ENCODE measurements around the gene KRT28.

KRT28 gene

DNA sequence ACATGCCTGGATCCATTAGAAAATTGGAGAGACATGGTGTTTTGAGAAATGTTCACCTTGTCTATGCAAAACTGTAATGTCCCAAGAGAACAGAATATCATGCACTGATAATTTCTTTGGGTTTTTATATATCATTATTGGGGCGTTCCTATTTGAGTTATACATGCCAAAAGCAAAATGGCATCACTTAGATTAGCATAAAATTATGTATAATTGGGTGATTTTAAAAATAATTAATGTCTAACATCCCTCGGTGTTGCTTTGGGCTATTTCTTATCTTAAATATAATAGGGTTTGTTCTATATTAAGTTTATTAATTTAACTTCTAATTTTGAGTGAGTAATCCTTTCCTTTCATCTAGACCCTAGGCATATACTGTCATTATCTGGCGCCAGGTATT lies at the start of gene KRT28:
TSS of gene KRT28 (minus strand) at position 101 of the 400 bp plus-strand sequence. CDS start at position 35, 66 bp downstream.
- Histone ChIP-seq H3K4me3 (ENCODE audit: low read depth in 1 of 2, low read length in 1 of 2) (no peak within 1 kb of the TSS), H3K4me1 (ENCODE audit: control insufficient read depth in 1 of 2, insufficient read depth in 1 of 2, low read depth in 1 of 2, low read length in 1 of 2) (no peaks in the 10 kb centered on the region), H3K27me3 (peaks cover 100% of the 10 kb centered on the region), H3K27ac (no peak within 1 kb of the TSS), H3K9me3 (no peaks in the 10 kb centered on the region), H3K36me3 (no peaks in the 10 kb centered on the region)
- TF ChIP-seq CTCF (IDR thresholded peaks at IDR 0.05) = no peak

DNA sequence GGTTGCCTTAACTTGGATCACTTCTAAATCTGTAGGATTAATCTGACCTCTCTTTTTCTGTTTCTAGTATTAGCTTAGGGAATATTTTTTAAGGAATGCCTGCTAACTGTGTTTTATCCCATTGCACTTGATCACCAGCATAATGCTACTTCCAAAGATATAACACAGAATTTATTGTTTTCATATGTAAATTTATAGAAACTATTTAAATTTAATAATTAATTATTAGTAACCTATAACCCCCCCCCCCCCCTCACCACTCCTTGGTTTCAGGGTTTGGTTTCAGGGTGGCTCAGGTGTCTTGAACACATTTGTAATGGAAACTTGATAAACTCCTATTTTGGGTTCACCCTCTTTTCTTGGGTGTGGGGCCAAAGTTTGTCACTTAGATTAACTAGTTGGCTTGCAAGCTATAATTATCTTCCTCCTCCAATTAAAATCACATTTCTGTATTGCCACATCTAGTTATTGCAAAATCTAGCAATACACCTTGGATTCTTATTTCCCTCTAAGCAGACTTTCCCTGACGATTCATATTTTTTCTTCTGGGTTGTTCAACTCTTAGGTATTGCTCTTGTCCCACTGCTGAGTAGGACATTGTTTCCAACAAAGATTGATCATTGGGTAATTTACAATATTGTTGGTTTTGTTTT lies 49.0 kb upstream of the KRT28 start:
- peaks cover 98% of the 10 kb centered on the region for H3K27me3 ChIP-seq
- TF ChIP-seq CTCF (IDR thresholded peaks at IDR 0.05) = no peak
- H3K27ac ChIP-seq = no peak overlapping the region
- H3K4me1 ChIP-seq (ENCODE audit: control insufficient read depth in 1 of 2, insufficient read depth in 1 of 2, low read depth in 1 of 2, low read length in 1 of 2) = no peaks in the 10 kb centered on the region
- H3K9me3 ChIP-seq = no peaks in the 10 kb centered on the region
- H3K4me3 ChIP-seq (ENCODE audit: low read depth in 1 of 2, low read length in 1 of 2) = no peak overlapping the region
- no peaks in the 10 kb centered on the region for H3K36me3 ChIP-seq

DNA sequence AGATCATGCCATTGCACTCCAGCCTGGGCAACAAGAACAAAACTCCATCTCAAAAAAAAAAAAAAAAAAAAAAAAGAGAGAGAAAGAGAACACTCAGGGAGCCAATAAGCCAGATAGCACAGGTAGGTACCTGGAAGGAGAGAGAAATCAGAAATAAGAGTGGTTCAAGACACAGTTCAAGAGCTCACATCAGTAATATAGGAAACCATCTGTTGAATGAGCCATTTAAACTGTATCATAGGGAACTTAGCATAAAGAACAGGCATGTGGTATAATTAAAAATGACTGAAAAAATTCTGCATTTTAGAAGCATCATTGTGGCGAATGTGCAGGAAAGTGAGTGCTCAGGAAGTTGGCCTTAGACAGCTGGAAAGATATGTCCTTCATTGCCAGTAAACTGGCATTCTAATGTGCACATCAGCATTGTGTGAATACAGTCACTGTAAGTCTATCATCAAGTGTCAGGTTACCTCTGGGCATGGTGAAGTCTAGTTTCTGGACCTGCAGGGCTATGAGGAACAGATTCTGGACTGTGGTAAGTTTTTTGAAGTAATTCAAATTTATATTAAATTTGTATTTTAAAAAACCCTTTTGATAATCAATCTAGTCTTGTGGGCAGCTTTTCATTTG lies 46.9 kb upstream of the KRT28 start:
- H3K27ac ChIP-seq = no peak overlapping the region
- no peak overlapping the region for H3K4me3 ChIP-seq (ENCODE audit: low read depth in 1 of 2, low read length in 1 of 2)
- no peak for TF ChIP-seq CTCF (IDR thresholded peaks at IDR 0.05)
- H3K36me3 ChIP-seq = no peaks in the 10 kb centered on the region
- no peaks in the 10 kb centered on the region for H3K4me1 ChIP-seq (ENCODE audit: control insufficient read depth in 1 of 2, insufficient read depth in 1 of 2, low read depth in 1 of 2, low read length in 1 of 2)
- no peaks in the 10 kb centered on the region for H3K9me3 ChIP-seq
- peaks cover 98% of the 10 kb centered on the region for H3K27me3 ChIP-seq

- Histone ChIP-seq H3K27me3 (peaks cover 97% of the 10 kb centered on the region), H3K36me3 (no peaks in the 10 kb centered on the region), H3K9me3 (no peaks in the 10 kb centered on the region), H3K4me3 (ENCODE audit: low read depth in 1 of 2, low read length in 1 of 2) (no peak overlapping the region), H3K4me1 (ENCODE audit: control insufficient read depth in 1 of 2, insufficient read depth in 1 of 2, low read depth in 1 of 2, low read length in 1 of 2) (no peaks in the 10 kb centered on the region), H3K27ac (no peak overlapping the region)
- TF ChIP-seq CTCF (IDR thresholded peaks at IDR 0.05) = no peak
Measured at GRCh38 chr17:40844671-40845107, 44.9 kb upstream of the KRT28 start.

DNA sequence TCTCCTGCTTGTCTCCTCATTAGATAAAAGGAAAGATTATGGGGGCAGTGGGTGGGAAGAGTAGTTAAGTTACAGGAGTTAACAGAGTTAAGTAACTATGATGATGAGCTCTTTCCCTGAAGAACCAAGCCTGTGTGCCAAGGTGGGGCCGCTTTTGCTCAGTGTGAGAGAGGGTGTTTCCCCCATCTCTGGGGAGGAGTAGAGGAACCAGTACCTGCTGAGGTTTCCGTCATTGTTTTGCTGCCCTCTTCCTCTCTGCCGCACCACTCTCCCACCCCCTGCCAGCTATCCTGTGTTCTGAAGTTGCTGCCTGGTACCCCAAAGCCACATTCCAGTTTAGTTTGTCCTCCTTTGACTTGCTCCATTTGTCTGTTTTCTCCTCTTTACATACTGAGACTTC lies 43.5 kb upstream of the KRT28 start:
- no peak for TF ChIP-seq CTCF (IDR thresholded peaks at IDR 0.05)
- Histone ChIP-seq H3K4me1 (ENCODE audit: control insufficient read depth in 1 of 2, insufficient read depth in 1 of 2, low read depth in 1 of 2, low read length in 1 of 2) (no peaks in the 10 kb centered on the region), H3K27me3 (peaks cover 97% of the 10 kb centered on the region), H3K4me3 (ENCODE audit: low read depth in 1 of 2, low read length in 1 of 2) (no peak overlapping the region), H3K9me3 (no peaks in the 10 kb centered on the region), H3K27ac (no peak overlapping the region), H3K36me3 (no peaks in the 10 kb centered on the region)
